ENCODE results near the gene HOXA1.
"Not testable (repeated sequence)": the region's sequence is repeated elsewhere in the genome, so short reads cannot be mapped to it uniquely, and the experiment has no call there.

The HOXA1 gene

DNA sequence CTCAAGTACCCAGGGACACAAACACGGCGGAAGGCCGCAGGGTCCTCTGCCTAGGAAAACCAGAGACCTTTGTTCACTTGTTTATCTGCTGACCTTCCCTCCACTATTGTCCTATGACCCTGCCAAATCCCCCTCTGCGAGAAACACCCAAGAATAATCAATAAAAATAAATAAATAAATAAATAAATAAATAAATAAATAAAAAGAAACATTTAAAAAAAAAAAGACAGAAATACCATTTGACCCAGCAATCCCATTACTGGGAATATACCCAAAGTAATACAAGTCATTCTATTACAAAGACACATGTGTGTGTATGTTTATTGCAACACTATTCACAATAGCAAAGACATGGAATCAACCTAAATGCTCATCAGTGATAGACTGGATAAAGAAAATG lies 49.8 kb downstream of the HOXA1 start:
- DNase-seq, result not testable (repeated sequence)

- DNase-seq, result not testable (repeated sequence)
Observed at GRCh38 chr7:27045066-27045465, 50.7 kb downstream of the HOXA1 start.
